HCT116 (cell line): ENCODE results near the gene APIP. TPM values are rescaled to one million over a fixed set of nuclear protein-coding genes. Genes with fewer than 3 reads are reported as not detected.

ENCODE experiments used
- ATAC-seq: fragments of 200-7000 bp; cut with Tn5 transposase; 2 replicates; pipeline ENCODE4 v1.9.1; 2020; ENCODE audit warnings: mild to moderate bottlenecking, moderate library complexity
- BruUV-seq: library from RNA; stranded (reverse); fragments of 400-500 nt; replicated peaks from 2 replicates; lab custom pipeline; 2021; lab: Mats Ljungman, UMichigan
- CTCF ChIA-PET: fragments of 300-600 bp; sonication (Branson Sonifier 250); formaldehyde crosslinking; loops from one replicate; lab custom pipeline; 2021; ENCODE audit warnings: antibody characterized with exemption; lab: Charles Lee
- POLR2A ChIA-PET: fragments of 300-600, 350-600 bp; sonication (Branson Sonifier 250); formaldehyde crosslinking; loops from one replicate; lab custom pipeline; 2021; ENCODE audit warnings: antibody characterized with exemption; lab: Charles Lee
- RAD21 ChIA-PET, 2 experiments: fragments of 300-600 bp; sonication (Branson Sonifier 250); formaldehyde crosslinking; loops; one replicate each; lab custom pipeline; 2023; ENCODE audit warnings: low total read pairs in 2 of 2; ENCODE audit not compliant: uncharacterized antibody in 2 of 2, unreplicated experiment in 2 of 2, low non-redundant PET in 1 of 2; lab: Charles Lee
- DNase-seq: peaks from one replicate; pipeline ENCODE4 v3.0.0-alpha.2; 2010; ENCODE audit warnings: low read depth, low spot score
- H2AFZ ChIP-seq: fragments of 200-600 bp; shearing (Covaris generic), sonication (generic); 2 replicates; pipeline ENCODE4 v1.6.1; 2017; ENCODE audit warnings: low read depth, mixed run types, mixed read lengths, antibody characterized with exemption, low read length; ENCODE audit not compliant: poor library complexity, severe bottlenecking
- H3K27ac ChIP-seq: 2 replicates; pipeline ENCODE4 v1.5.1; 2012; ENCODE audit warnings: low read depth, low read length
- H3K27me3 ChIP-seq: fragments of 200-600 bp; sonication (generic); 2 replicates; pipeline ENCODE4 v1.6.1; 2016; ENCODE audit warnings: mixed run types, low read length, mixed read lengths; ENCODE audit not compliant: insufficient read depth
- H3K36me3 ChIP-seq, 2 experiments: fragments of 200-500 bp in 1 of 2; fragments of 200-600 bp in 1 of 2; sonication (Bioruptor generic) in 1 of 2; sonication (generic) in 1 of 2; 2 replicates each; pipeline versions ENCODE4 v1.5.1 to v1.6.1; 2014 to 2016; ENCODE audit warnings: low read length in 2 of 2, inconsistent platforms in 1 of 2, mixed read lengths in 1 of 2, mixed run types in 1 of 2; ENCODE audit not compliant: insufficient read depth in 2 of 2, control insufficient read depth in 1 of 2
- H3K4me1 ChIP-seq, 2 experiments: fragments of 200-600 bp in 1 of 2; sonication (generic) in 1 of 2; 2 replicates each; pipeline versions ENCODE4 v1.5.1 to v1.6.1; 2012 to 2017; ENCODE audit warnings: low read length in 2 of 2, inconsistent platforms in 1 of 2, mild to moderate bottlenecking in 1 of 2, mixed read lengths in 1 of 2, mixed run types in 1 of 2, moderate library complexity in 1 of 2; ENCODE audit not compliant: insufficient read depth in 2 of 2, control insufficient read depth in 1 of 2
- H3K4me2 ChIP-seq: fragments of 200-600 bp; sonication (generic); 2 replicates; pipeline ENCODE4 v1.6.1; 2017; ENCODE audit warnings: mixed run types, low read length, mixed read lengths
- H3K4me3 ChIP-seq, 2 experiments: fragments of 200-600 bp in 1 of 2; sonication (generic) in 1 of 2; replicated peaks in 1 of 2; 2 replicates each; pipeline ENCODE4 v1.5.1; 2011 to 2016; ENCODE audit warnings: low read length in 2 of 2, control low read depth in 1 of 2, low read depth in 1 of 2, mild to moderate bottlenecking in 1 of 2, mixed read lengths in 1 of 2, mixed run types in 1 of 2
- H3K79me2 ChIP-seq: fragments of 200-600 bp; sonication (generic); 2 replicates; pipeline ENCODE4 v1.6.1; 2017; ENCODE audit warnings: mild to moderate bottlenecking, mixed run types, low read length, moderate library complexity, mixed read lengths; ENCODE audit not compliant: insufficient read depth
- H3K9ac ChIP-seq: fragments of 200-600 bp; sonication (generic); 2 replicates; pipeline ENCODE4 v1.6.1; 2016; ENCODE audit warnings: low read length, mixed read lengths
- H3K9me2 ChIP-seq: fragments of 200-600 bp; sonication (generic), shearing (Covaris generic); 2 replicates; pipeline ENCODE4 v1.6.1; 2017; ENCODE audit warnings: mixed run types, mild to moderate bottlenecking, moderate library complexity; ENCODE audit not compliant: insufficient read depth
- H3K9me3 ChIP-seq, 2 experiments: fragments of 200-500 bp in 1 of 2; fragments of 200-600 bp in 1 of 2; sonication (Bioruptor generic) in 1 of 2; sonication (generic) in 1 of 2; 2 replicates each; pipeline ENCODE4 v1.6.1; 2014 to 2017; ENCODE audit warnings: low read length in 2 of 2, mixed read lengths in 2 of 2, inconsistent platforms in 1 of 2, low read depth in 1 of 2, mild to moderate bottlenecking in 1 of 2, mixed run types in 1 of 2, moderate library complexity in 1 of 2; ENCODE audit not compliant: control insufficient read depth in 1 of 2, insufficient read depth in 1 of 2
- H4K20me1 ChIP-seq: fragments of 200-600 bp; sonication (generic), shearing (Covaris generic); 2 replicates; pipeline ENCODE4 v1.6.1; 2017; ENCODE audit warnings: mixed run types, mild to moderate bottlenecking, moderate library complexity; ENCODE audit not compliant: insufficient read depth
- ATF3 ChIP-seq: IDR thresholded peaks from 2 replicates; pipeline ENCODE4 v1.6.1; 2012
- CBX3 ChIP-seq: IDR thresholded peaks from 2 replicates; pipeline ENCODE4 v1.6.1; 2012; ENCODE audit warnings: low read depth
- CTCF ChIP-seq, 3 experiments: fragments of 200-600 bp in 1 of 3; sonication (generic) in 1 of 3; IDR thresholded peaks in 2 of 3; conservative IDR thresholded peaks in 1 of 3; 2 replicates each; pipeline ENCODE4 v1.5.1; 2012 to 2017; ENCODE audit warnings: low read depth in 2 of 3, low read length in 2 of 3, antibody characterized with exemption in 1 of 3, borderline replicate concordance in 1 of 3, control low read depth in 1 of 3, mild to moderate bottlenecking in 1 of 3, mixed read lengths in 1 of 3, mixed run types in 1 of 3, moderate library complexity in 1 of 3; ENCODE audit not compliant: insufficient read depth in 1 of 3
- EGR1 ChIP-seq: IDR thresholded peaks from 2 replicates; pipeline ENCODE4 v1.6.1; 2012; ENCODE audit warnings: low read depth
- ELF1 ChIP-seq: IDR thresholded peaks from 2 replicates; pipeline ENCODE4 v1.6.1; 2012; ENCODE audit warnings: low read depth, borderline replicate concordance
- EZH2phosphoT487 ChIP-seq: fragments of 200-600 bp; IDR thresholded peaks from 2 replicates; pipeline ENCODE4 v1.6.1; 2018; ENCODE audit warnings: antibody characterized with exemption, borderline replicate concordance
- JUND ChIP-seq: IDR thresholded peaks from 2 replicates; pipeline ENCODE4 v1.6.1; 2012
- MAX ChIP-seq: IDR thresholded peaks from 2 replicates; pipeline ENCODE4 v1.6.1; 2012
- POLR2A ChIP-seq: IDR thresholded peaks from 2 replicates; pipeline ENCODE4 v1.7.0; 2011; ENCODE audit warnings: borderline replicate concordance; ENCODE audit not compliant: insufficient read depth, insufficient read length; ENCODE audit errors: extremely low read depth
- POLR2AphosphoS5 ChIP-seq: IDR thresholded peaks from 2 replicates; pipeline ENCODE4 v1.6.1; 2011; ENCODE audit warnings: mild to moderate bottlenecking, low read depth, low read length, moderate library complexity
- RAD21 ChIP-seq: IDR thresholded peaks from 2 replicates; pipeline ENCODE4 v1.6.1; 2012; ENCODE audit warnings: low read depth, mild to moderate bottlenecking
- SIN3A ChIP-seq: IDR thresholded peaks from 2 replicates; pipeline ENCODE4 v1.6.1; 2012; ENCODE audit warnings: low read depth
- SP1 ChIP-seq: IDR thresholded peaks from 2 replicates; pipeline ENCODE4 v1.6.1; 2012; ENCODE audit warnings: low read depth
- TCF7L2 ChIP-seq: IDR thresholded peaks from 2 replicates; pipeline ENCODE4 v1.7.0; 2011; ENCODE audit warnings: borderline replicate concordance, inconsistent platforms; ENCODE audit not compliant: insufficient read depth, insufficient read length; ENCODE audit errors: extremely low read depth
- YY1 ChIP-seq: IDR thresholded peaks from 2 replicates; pipeline ENCODE4 v1.6.1; 2011; ENCODE audit warnings: low read length, low read depth, moderate library complexity, mild to moderate bottlenecking; ENCODE audit not compliant: insufficient replicate concordance; ENCODE audit errors: extremely low read depth
- ZBTB33 ChIP-seq: IDR thresholded peaks from 2 replicates; pipeline ENCODE4 v1.6.1; 2011; ENCODE audit warnings: mild to moderate bottlenecking, low read length, moderate library complexity; ENCODE audit not compliant: insufficient replicate concordance; ENCODE audit errors: extremely low read depth
- ZFX ChIP-seq: fragments of 450-650 bp; IDR thresholded peaks from 2 replicates; pipeline ENCODE4 v1.6.1; 2017
- ZNF274 ChIP-seq: fragments of 200-500 bp; sonication (Bioruptor generic); IDR thresholded peaks from 2 replicates; pipeline ENCODE4 v1.6.1; 2014; ENCODE audit warnings: mild to moderate bottlenecking, low read depth, low read length, inconsistent platforms
- intact Hi-C: fragments of 100-400 bp; cut with micrococcal nuclease; formaldehyde crosslinking; loops from 2 replicates; pipeline ENCODE4 v1.10.0; 2022
- total RNA-seq: library from RNA; stranded (reverse); gene quantifications from one replicate; pipeline ENCODE4 v1.2.1, GENCODE V29; 2021; ENCODE audit not compliant: unreplicated experiment

The APIP gene
- total RNA-seq, 1 experiment from 2014 or later: 41.2 TPM

GRCh38 chr11:34887260-34887659 is 28.9 kb downstream of the APIP start:
- H3K79me2 ChIP-seq: no peaks in the 10 kb centered on the region
- H3K9me2 ChIP-seq: no peaks in the 10 kb centered on the region
- no peak overlapping the region for H3K4me2 ChIP-seq
- H4K20me1 ChIP-seq: no peaks in the 10 kb centered on the region
- CTCF ChIA-PET: interaction anchor here (1.3 to 2.4 kb wide), 2 partner anchors 18 to 301 kb away, joined by 4 to 14 read pairs; no protein-coding TSS in a partner anchor
- POLR2A ChIA-PET: no interaction called here
- no peak for DNase-seq
- no peaks in the 10 kb centered on the region; a peak in 1 of 4 replicates for H3K36me3 ChIP-seq
- no peak for ATAC-seq
- H3K4me3 ChIP-seq: no peak overlapping the region
- H3K9me3 ChIP-seq: no peaks in the 10 kb centered on the region
- no peak overlapping the region for H3K9ac ChIP-seq
- no peak for TF ChIP-seq JUND
- TF ChIP-seq ELF1: no peak
- no peak for TF ChIP-seq CTCF (IDR thresholded peaks at IDR 0.05 in 2 of 3, conservative IDR thresholded peaks at IDR 0.05 in 1 of 3; ENCODE audit: borderline replicate concordance in 1 of 3, insufficient read depth in 1 of 3, low read depth in 2 of 3, low read length in 2 of 3)
- TF ChIP-seq EZH2phosphoT487: no peak
- TF ChIP-seq RAD21: no peak
- no peak for TF ChIP-seq ZBTB33
- TF ChIP-seq TCF7L2: no peak
- no peak for TF ChIP-seq EGR1
- no peak for TF ChIP-seq ZNF274
- no peak for TF ChIP-seq SP1
- TF ChIP-seq ZFX: no peak
- TF ChIP-seq CBX3: no peak
- no peak for TF ChIP-seq SIN3A
- no peak for TF ChIP-seq POLR2A
- TF ChIP-seq YY1: no peak
- TF ChIP-seq POLR2AphosphoS5: no peak
- TF ChIP-seq ATF3: no peak
- TF ChIP-seq MAX: no peak
- RAD21 ChIA-PET: no interaction called here
- no peak overlapping the region for H3K27ac ChIP-seq
- intact Hi-C loops: no loop called here
- H3K27me3 ChIP-seq: no peaks in the 10 kb centered on the region
- H3K4me1 ChIP-seq: peaks cover 5 to 10% of the 10 kb centered on the region in 2 experiments; a peak in 2 of 4 replicates
- no TSS peak for BruUV-seq
- H2AFZ ChIP-seq: no peak overlapping the region
